Liver (tissue), 9 donors: Measurements from ENCODE around the gene CEACAM19. TPM values are rescaled to one million over a fixed set of nuclear protein-coding genes. Genes with fewer than 3 reads are reported as not detected.

Source experiments
- DNase-seq: peaks from one replicate; pipeline ENCODE4 v3.0.0-alpha.2; 2017; ENCODE audit warnings: low spot score
- H3K27ac ChIP-seq, 2 donors: one replicate each; pipeline ENCODE4 v1.7.0; 2013; ENCODE audit warnings: inconsistent platforms in 2 of 2, low read length in 2 of 2, control low read depth in 1 of 2, low read depth in 1 of 2, mild to moderate bottlenecking in 1 of 2
- H3K27me3 ChIP-seq, 4 donors: one replicate each; pipeline versions ENCODE4 v1.6.1 to v1.7.0; 2013; ENCODE audit warnings: low read length in 3 of 4, inconsistent platforms in 1 of 4, mild to moderate bottlenecking in 1 of 4, moderate library complexity in 1 of 4; ENCODE audit not compliant: control insufficient read depth in 4 of 4, insufficient read depth in 4 of 4
- H3K36me3 ChIP-seq, 4 donors: one replicate each; pipeline versions ENCODE4 v1.6.1 to v1.7.0; 2013; ENCODE audit warnings: low read length in 3 of 4, mild to moderate bottlenecking in 3 of 4, low read depth in 1 of 4, moderate library complexity in 1 of 4; ENCODE audit not compliant: control insufficient read depth in 4 of 4, insufficient read depth in 3 of 4
- H3K4me1 ChIP-seq, 4 donors: one replicate each; pipeline versions ENCODE4 v1.6.1 to v1.7.0; 2013; ENCODE audit warnings: low read length in 3 of 4, mild to moderate bottlenecking in 3 of 4, moderate library complexity in 1 of 4; ENCODE audit not compliant: control insufficient read depth in 4 of 4, insufficient read depth in 4 of 4
- H3K4me3 ChIP-seq, 3 donors: one replicate each; pipeline versions ENCODE4 v1.6.1 to v1.7.0; 2013; ENCODE audit warnings: low read length in 3 of 3, control low read depth in 1 of 3, low read depth in 1 of 3, mild to moderate bottlenecking in 1 of 3
- H3K9ac ChIP-seq, 2 donors: one replicate each; pipeline ENCODE4 v1.7.0; 2013; ENCODE audit warnings: low read length in 2 of 2, mild to moderate bottlenecking in 2 of 2, moderate library complexity in 2 of 2, control low read depth in 1 of 2, low read depth in 1 of 2
- H3K9me3 ChIP-seq, 4 donors: one replicate each; pipeline versions ENCODE4 v1.6.1 to v1.7.0; 2013; ENCODE audit warnings: low read length in 3 of 4; ENCODE audit not compliant: control insufficient read depth in 4 of 4
- EGR1 ChIP-seq, 2 donors: IDR thresholded peaks; 2 replicates each; pipeline ENCODE4 v1.6.1; 2016 to 2018; ENCODE audit warnings: antibody characterized with exemption in 2 of 2, low read depth in 2 of 2
- FOXA1 ChIP-seq: IDR thresholded peaks from 2 replicates; pipeline ENCODE4 v1.6.1; 2016; ENCODE audit warnings: antibody characterized with exemption
- FOXA2 ChIP-seq: IDR thresholded peaks from 2 replicates; pipeline ENCODE4 v1.6.1; 2016; ENCODE audit warnings: antibody characterized with exemption
- GABPA ChIP-seq, 2 donors: IDR thresholded peaks in 1 of 2; conservative IDR thresholded peaks in 1 of 2; 2 replicates each; pipeline ENCODE4 v1.6.1; 2016; ENCODE audit warnings: antibody characterized with exemption in 2 of 2, mild to moderate bottlenecking in 1 of 2, moderate library complexity in 1 of 2
- HNF4A ChIP-seq, 2 donors: conservative IDR thresholded peaks; 2 replicates each; pipeline ENCODE4 v1.6.1; 2016; ENCODE audit warnings: antibody characterized with exemption in 2 of 2, mild to moderate bottlenecking in 2 of 2
- HNF4G ChIP-seq: IDR thresholded peaks from 2 replicates; pipeline ENCODE4 v1.6.1; 2016; ENCODE audit warnings: antibody characterized with exemption
- JUND ChIP-seq, 2 donors: IDR thresholded peaks; 2 replicates each; pipeline ENCODE4 v1.6.1; 2016; ENCODE audit warnings: antibody characterized with exemption in 2 of 2
- NR2F2 ChIP-seq: IDR thresholded peaks from 2 replicates; pipeline ENCODE4 v1.6.1; 2016; ENCODE audit warnings: antibody characterized with exemption
- RAD21 ChIP-seq, 2 donors: IDR thresholded peaks; 2 replicates each; pipeline ENCODE4 v1.6.1; 2016; ENCODE audit warnings: antibody characterized with exemption in 2 of 2, mild to moderate bottlenecking in 2 of 2
- RXRA ChIP-seq, 2 donors: IDR thresholded peaks; 2 replicates each; pipeline ENCODE4 v1.6.1; 2017 to 2018; ENCODE audit warnings: antibody characterized with exemption in 2 of 2, mild to moderate bottlenecking in 1 of 2
- SP1 ChIP-seq: IDR thresholded peaks from 2 replicates; pipeline ENCODE4 v1.6.1; 2018; ENCODE audit warnings: antibody characterized with exemption, mild to moderate bottlenecking
- TAF1 ChIP-seq: conservative IDR thresholded peaks from 2 replicates; pipeline ENCODE4 v1.6.1; 2016; ENCODE audit warnings: antibody characterized with exemption, mild to moderate bottlenecking
- YY1 ChIP-seq: IDR thresholded peaks from 2 replicates; pipeline ENCODE4 v1.6.1; 2016; ENCODE audit warnings: antibody characterized with exemption, mild to moderate bottlenecking
- WGBS: extraction: QIAGEN DNeasy Blood & Tissue Kit; methylation state at CpG from one replicate; pipeline ENCODE4 v1.1.7; 2013; 5-methylcytosine and 5-hydroxymethylcytosine counted together
- polyA plus RNA-seq, 2 donors: library from polyadenylated mRNA; stranded (reverse) in 1 of 2; unstranded in 1 of 2; fragments of 200-250 nt in 1 of 2; fragments of >200 nt in 1 of 2; fragmentation: Nextera tagmentation in 1 of 2; extraction: Ambion mirVana in 1 of 2; gene quantifications; one replicate each; pipeline versions ENCODE4 v1.2.1 to v1.2.3, GENCODE V29; 2013 to 2015
- total RNA-seq, 2 donors: library from RNA; depleted of rRNA; stranded (reverse); fragments of >200 nt; gene quantifications; one replicate each; pipeline ENCODE4 v1.2.3, GENCODE V29; 2014
- TF ChIP-seq, protein P1 (sequence below): IDR thresholded peaks from 2 replicates; pipeline ENCODE4 v1.6.1; 2016; ENCODE audit warnings: antibody characterized with exemption
- TF ChIP-seq, protein P2 (sequence below): IDR thresholded peaks from 2 replicates; pipeline ENCODE4 v1.6.1; 2016; ENCODE audit warnings: antibody characterized with exemption
- TF ChIP-seq, protein P3 (sequence below): fragments of 150-350 bp; IDR thresholded peaks from 2 replicates; pipeline ENCODE4 v1.5.1; 2017; ENCODE audit warnings: improper control_type of control experiment, low read depth, low read length; ENCODE audit not compliant: missing input control
- TF ChIP-seq, protein P4 (sequence below): IDR thresholded peaks from 2 replicates; pipeline ENCODE4 v1.6.1; 2016; ENCODE audit warnings: antibody characterized with exemption, mild to moderate bottlenecking
- TF ChIP-seq, protein P5 (sequence below): IDR thresholded peaks from 2 replicates; pipeline ENCODE4 v1.6.1; 2016; ENCODE audit warnings: antibody characterized with exemption
- donor health status: healthy.
- donor health status: healthy.
- donor health status: healthy.
- donor health status: healthy.
- donor health status: healthy.

The CEACAM19 gene
- total and polyA plus RNA-seq, 4 donors, result 0.75 to 2.6 (median 1.3) TPM

DNA sequence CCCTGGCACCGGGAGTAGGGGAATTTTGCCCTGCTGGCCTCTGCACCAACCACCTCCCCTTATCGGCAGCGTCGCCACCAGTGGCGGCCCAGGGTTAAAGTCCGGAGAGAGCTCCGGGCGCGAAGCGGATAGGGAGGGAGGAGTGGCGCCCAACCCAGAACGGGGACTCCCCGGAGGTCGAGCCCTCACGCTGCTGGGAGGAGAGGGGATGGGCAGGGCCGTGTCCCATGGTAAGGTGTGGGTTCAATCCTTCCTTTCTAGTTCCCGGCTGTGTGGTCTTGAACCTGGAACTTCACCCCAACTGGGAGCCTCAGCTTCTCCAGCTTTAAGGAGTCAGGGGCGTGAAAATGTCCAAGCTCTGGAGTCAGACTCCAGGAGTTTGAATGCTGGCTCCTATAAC lies 54.0 kb downstream of the CEACAM19 start:
- peak overlapping the region; percentile 90 to 97 for H3K27ac ChIP-seq
- no peaks in the 10 kb centered on the region for H3K27me3 ChIP-seq
- DNase-seq, result peak; percentile 66
- peak overlapping the region in 2 of 3 donors; percentile 10 to 56 for H3K4me3 ChIP-seq
- peak overlapping the region in 1 of 2 donors; percentile 5 for H3K9ac ChIP-seq
- peaks cover 10 to 49% (median 37%) of the 10 kb centered on the region in 4 donors for H3K4me1 ChIP-seq
- H3K9me3 ChIP-seq, result no peaks in the 10 kb centered on the region
- no peaks in the 10 kb centered on the region for H3K36me3 ChIP-seq
- TF ChIP-seq HNF4G, result peak; percentile 96
- TF ChIP-seq, protein P1, sequence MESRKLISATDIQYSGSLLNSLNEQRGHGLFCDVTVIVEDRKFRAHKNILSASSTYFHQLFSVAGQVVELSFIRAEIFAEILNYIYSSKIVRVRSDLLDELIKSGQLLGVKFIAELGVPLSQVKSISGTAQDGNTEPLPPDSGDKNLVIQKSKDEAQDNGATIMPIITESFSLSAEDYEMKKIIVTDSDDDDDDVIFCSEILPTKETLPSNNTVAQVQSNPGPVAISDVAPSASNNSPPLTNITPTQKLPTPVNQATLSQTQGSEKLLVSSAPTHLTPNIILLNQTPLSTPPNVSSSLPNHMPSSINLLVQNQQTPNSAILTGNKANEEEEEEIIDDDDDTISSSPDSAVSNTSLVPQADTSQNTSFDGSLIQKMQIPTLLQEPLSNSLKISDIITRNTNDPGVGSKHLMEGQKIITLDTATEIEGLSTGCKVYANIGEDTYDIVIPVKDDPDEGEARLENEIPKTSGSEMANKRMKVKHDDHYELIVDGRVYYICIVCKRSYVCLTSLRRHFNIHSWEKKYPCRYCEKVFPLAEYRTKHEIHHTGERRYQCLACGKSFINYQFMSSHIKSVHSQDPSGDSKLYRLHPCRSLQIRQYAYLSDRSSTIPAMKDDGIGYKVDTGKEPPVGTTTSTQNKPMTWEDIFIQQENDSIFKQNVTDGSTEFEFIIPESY, result peak; percentile 67
- peak; percentile 7 for TF ChIP-seq FOXA1
- peak in 1 of 2 donors; percentile 67 for TF ChIP-seq JUND (IDR thresholded peaks at IDR 0.05)
- TF ChIP-seq FOXA2, result no peak
- TF ChIP-seq RAD21 (IDR thresholded peaks at IDR 0.05), result peak; percentile 31 to 66
- peak; percentile 93 for TF ChIP-seq SP1
- no peak for TF ChIP-seq GABPA (IDR thresholded peaks at IDR 0.05 in 1 of 2, conservative IDR thresholded peaks at IDR 0.05 in 1 of 2)
- TF ChIP-seq RXRA (IDR thresholded peaks at IDR 0.05), result peak; percentile 92 to 95
- TF ChIP-seq, protein P2, sequence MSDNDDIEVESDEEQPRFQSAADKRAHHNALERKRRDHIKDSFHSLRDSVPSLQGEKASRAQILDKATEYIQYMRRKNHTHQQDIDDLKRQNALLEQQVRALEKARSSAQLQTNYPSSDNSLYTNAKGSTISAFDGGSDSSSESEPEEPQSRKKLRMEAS, result peak; percentile 83
- TF ChIP-seq HNF4A (conservative IDR thresholded peaks at IDR 0.05), result peak; percentile 92 to 95
- TF ChIP-seq EGR1 (IDR thresholded peaks at IDR 0.05; ENCODE audit: low read depth in 2 of 2), result peak; percentile 19 to 82
- TF ChIP-seq, protein P3, sequence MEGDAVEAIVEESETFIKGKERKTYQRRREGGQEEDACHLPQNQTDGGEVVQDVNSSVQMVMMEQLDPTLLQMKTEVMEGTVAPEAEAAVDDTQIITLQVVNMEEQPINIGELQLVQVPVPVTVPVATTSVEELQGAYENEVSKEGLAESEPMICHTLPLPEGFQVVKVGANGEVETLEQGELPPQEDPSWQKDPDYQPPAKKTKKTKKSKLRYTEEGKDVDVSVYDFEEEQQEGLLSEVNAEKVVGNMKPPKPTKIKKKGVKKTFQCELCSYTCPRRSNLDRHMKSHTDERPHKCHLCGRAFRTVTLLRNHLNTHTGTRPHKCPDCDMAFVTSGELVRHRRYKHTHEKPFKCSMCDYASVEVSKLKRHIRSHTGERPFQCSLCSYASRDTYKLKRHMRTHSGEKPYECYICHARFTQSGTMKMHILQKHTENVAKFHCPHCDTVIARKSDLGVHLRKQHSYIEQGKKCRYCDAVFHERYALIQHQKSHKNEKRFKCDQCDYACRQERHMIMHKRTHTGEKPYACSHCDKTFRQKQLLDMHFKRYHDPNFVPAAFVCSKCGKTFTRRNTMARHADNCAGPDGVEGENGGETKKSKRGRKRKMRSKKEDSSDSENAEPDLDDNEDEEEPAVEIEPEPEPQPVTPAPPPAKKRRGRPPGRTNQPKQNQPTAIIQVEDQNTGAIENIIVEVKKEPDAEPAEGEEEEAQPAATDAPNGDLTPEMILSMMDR, result no peak
- TF ChIP-seq, protein P4, sequence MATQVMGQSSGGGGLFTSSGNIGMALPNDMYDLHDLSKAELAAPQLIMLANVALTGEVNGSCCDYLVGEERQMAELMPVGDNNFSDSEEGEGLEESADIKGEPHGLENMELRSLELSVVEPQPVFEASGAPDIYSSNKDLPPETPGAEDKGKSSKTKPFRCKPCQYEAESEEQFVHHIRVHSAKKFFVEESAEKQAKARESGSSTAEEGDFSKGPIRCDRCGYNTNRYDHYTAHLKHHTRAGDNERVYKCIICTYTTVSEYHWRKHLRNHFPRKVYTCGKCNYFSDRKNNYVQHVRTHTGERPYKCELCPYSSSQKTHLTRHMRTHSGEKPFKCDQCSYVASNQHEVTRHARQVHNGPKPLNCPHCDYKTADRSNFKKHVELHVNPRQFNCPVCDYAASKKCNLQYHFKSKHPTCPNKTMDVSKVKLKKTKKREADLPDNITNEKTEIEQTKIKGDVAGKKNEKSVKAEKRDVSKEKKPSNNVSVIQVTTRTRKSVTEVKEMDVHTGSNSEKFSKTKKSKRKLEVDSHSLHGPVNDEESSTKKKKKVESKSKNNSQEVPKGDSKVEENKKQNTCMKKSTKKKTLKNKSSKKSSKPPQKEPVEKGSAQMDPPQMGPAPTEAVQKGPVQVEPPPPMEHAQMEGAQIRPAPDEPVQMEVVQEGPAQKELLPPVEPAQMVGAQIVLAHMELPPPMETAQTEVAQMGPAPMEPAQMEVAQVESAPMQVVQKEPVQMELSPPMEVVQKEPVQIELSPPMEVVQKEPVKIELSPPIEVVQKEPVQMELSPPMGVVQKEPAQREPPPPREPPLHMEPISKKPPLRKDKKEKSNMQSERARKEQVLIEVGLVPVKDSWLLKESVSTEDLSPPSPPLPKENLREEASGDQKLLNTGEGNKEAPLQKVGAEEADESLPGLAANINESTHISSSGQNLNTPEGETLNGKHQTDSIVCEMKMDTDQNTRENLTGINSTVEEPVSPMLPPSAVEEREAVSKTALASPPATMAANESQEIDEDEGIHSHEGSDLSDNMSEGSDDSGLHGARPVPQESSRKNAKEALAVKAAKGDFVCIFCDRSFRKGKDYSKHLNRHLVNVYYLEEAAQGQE, result peak; percentile 29
- TF ChIP-seq NR2F2, result peak; percentile 10
- TF ChIP-seq, protein P5, sequence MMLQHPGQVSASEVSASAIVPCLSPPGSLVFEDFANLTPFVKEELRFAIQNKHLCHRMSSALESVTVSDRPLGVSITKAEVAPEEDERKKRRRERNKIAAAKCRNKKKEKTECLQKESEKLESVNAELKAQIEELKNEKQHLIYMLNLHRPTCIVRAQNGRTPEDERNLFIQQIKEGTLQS, result no peak
- TF ChIP-seq TAF1, result no peak
- no peak for TF ChIP-seq YY1
- WGBS, result 8% methylated on average over 18 of the region's 18 CpGs
